Mesothelial cell of epicardium (in vitro differentiated cells): ENCODE results near the gene LUZP2. TPM values are rescaled to one million over a fixed set of nuclear protein-coding genes. Genes with fewer than 3 reads are reported as not detected.
"Not testable (repeated sequence)": the region's sequence is repeated elsewhere in the genome, so short reads cannot be mapped to it uniquely, and the experiment has no call there.

ENCODE experiments used
- DNase-seq, 2 experiments: peaks; one replicate each; pipeline ENCODE4 v3.0.0; 2021; ENCODE audit warnings: low spot score in 2 of 2; ENCODE audit not compliant: unreplicated experiment in 2 of 2
- H3K27ac Mint-ChIP-seq: 2 replicates; pipeline ENCODE4 v1.8.0; 2021; ENCODE audit warnings: mixed read lengths
- H3K27me3 Mint-ChIP-seq: 2 replicates; pipeline ENCODE4 v1.8.0; 2021; ENCODE audit warnings: low read depth, mixed read lengths
- H3K36me3 Mint-ChIP-seq: 2 replicates; pipeline ENCODE4 v1.8.0; 2021; ENCODE audit warnings: mixed read lengths
- H3K4me1 Mint-ChIP-seq: 2 replicates; pipeline ENCODE4 v1.8.0; 2021; ENCODE audit warnings: mixed read lengths
- H3K4me3 Mint-ChIP-seq: 2 replicates; pipeline ENCODE4 v1.8.0; 2021; ENCODE audit warnings: mild to moderate bottlenecking, moderate library complexity, mixed read lengths
- H3K9me3 Mint-ChIP-seq: 2 replicates; pipeline ENCODE4 v1.8.0; 2021; ENCODE audit warnings: mixed read lengths
- CTCF ChIP-seq: fragments of 200-600 bp; sonication (generic); IDR thresholded peaks from one replicate; pipeline ENCODE4 v1.5.0; 2021; ENCODE audit warnings: antibody characterized with exemption; ENCODE audit not compliant: unreplicated experiment
- total RNA-seq: library from RNA; stranded (reverse); gene quantifications from 3 replicates; pipeline ENCODE4 v1.2.1, GENCODE V29; 2021

LUZP2 gene
- total RNA-seq, 1 donor from 2014 or later, result 4.5 TPM

DNA sequence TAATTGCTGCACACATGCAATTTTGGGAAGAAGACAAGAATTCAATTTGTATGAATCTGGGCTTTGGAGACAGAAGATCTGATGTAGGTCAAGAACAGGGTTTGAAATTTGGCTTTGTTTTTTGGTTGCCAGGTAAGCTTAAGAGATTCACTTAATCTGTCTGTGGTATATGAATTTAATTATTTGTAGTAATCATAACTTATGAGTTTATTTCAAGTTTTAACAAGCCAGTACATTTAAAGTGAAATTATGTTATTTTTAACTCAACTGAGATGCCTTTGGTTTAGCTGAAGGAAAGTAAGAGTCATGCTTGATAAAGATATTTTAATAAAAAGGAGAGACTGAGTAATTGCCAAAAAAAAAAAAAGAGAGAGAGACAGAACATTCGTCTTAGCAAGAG is 384.1 kb downstream of the LUZP2 start:
- Mint-ChIP-seq H3K27me3 (no peaks in the 10 kb centered on the region), H3K9me3 (peaks cover 32% of the 10 kb centered on the region), H3K36me3 (no peaks in the 10 kb centered on the region), H3K4me1 (no peaks in the 10 kb centered on the region), H3K27ac (no peak overlapping the region), H3K4me3 (no peak overlapping the region)
- no peak for DNase-seq
- no peak for TF ChIP-seq CTCF

GRCh38 chr11:24885580-24886173 is 388.8 kb downstream of the LUZP2 start:
- no peak for TF ChIP-seq CTCF

DNA sequence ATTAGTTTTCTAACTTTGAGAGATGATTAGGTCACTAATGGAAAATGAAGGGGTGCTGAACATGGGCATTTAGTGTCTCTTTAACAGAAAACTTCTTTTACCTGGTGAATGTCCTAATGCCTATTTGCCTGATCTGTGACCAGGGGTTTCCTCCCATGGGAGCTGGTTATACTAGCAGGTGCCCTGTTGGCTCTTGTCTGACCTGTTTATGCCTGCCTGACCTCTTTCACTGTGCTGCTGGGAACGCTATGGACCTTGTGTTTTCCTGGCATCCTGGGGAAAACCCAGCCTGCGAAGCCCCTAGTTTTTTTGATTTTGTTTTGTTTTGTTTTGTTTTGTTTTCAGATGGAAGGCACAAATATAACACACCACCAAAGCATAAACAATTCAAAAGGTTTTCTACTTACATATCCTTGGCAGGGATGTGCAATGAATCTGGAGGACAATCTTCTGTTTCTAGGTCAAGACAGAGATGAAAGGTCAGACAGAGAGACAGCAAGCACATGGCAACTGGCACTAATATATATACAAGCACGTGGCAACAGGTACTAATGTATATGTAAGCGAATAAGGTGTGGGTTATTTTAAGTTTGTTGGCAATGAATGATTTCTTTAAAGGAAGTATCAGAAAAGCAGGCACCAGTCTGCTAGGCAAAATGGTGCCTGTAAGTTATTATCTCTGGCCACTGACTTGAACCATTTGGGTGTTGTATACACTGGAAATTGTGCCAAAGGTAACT is 390.2 kb downstream of the LUZP2 start:
- peaks cover 7% of the 10 kb centered on the region for H3K9me3 Mint-ChIP-seq
- H3K27me3 Mint-ChIP-seq, result no peaks in the 10 kb centered on the region
- no peak overlapping the region for H3K27ac Mint-ChIP-seq
- no peaks in the 10 kb centered on the region for H3K36me3 Mint-ChIP-seq
- H3K4me3 Mint-ChIP-seq, result no peak overlapping the region
- H3K4me1 Mint-ChIP-seq, result peaks cover 5% of the 10 kb centered on the region
- TF ChIP-seq CTCF, result no peak
- no peak for DNase-seq

More at GRCh38 chr11:24885580-24886173, 388.8 kb downstream of the LUZP2 start:
- no peak overlapping the region for H3K4me3 Mint-ChIP-seq
- H3K27ac Mint-ChIP-seq, result no peak overlapping the region
- peaks cover 7% of the 10 kb centered on the region for H3K9me3 Mint-ChIP-seq
- no peak for DNase-seq
- H3K27me3 Mint-ChIP-seq, result no peaks in the 10 kb centered on the region
- peaks cover 5% of the 10 kb centered on the region for H3K4me1 Mint-ChIP-seq
- H3K36me3 Mint-ChIP-seq, result no peaks in the 10 kb centered on the region

- H3K4me1 Mint-ChIP-seq, result peaks cover 5% of the 10 kb centered on the region
- peaks cover 1% of the 10 kb centered on the region for H3K9me3 Mint-ChIP-seq
- no peaks in the 10 kb centered on the region for H3K36me3 Mint-ChIP-seq
- no peak overlapping the region for H3K27ac Mint-ChIP-seq
- no peaks in the 10 kb centered on the region for H3K27me3 Mint-ChIP-seq
- H3K4me3 Mint-ChIP-seq, result no peak overlapping the region
- no peak for TF ChIP-seq CTCF
- no peak for DNase-seq
Measured at GRCh38 chr11:24890426-24890825, 393.6 kb downstream of the LUZP2 start.

DNA sequence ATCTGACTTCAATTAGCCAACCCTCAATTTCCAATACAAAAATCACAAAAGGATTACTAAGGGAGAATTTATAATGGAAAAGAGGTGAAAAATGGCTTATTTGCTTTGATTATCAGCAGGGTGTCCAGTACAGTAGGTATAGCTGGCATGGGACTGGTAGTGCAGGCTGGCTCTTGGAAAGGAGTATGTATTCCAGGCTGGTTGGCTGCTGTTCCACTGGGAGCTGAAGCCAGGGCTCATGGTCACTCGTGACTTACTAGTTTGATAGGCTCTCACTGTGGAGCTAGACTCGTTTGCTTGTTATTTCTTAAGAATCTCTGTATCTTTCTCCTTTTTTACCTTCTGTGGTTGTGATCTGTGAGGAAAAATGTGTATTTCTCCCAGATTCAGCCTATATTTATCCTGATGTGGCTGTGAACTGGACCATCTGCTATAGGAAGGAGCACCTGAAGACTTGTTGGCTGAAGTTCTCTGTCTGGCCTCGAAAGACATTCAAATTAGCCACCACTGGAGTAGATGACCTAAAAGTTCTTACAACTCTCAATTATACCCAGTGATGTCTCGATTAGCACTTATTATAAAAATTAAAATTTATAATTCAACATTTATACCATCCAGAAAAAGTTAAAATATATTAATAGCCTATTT is 395.1 kb downstream of the LUZP2 start:
- not testable (repeated sequence) for H3K4me1 Mint-ChIP-seq, DNase-seq, H3K4me3 Mint-ChIP-seq, H3K9me3 Mint-ChIP-seq, H3K27ac Mint-ChIP-seq, H3K36me3 Mint-ChIP-seq, H3K27me3 Mint-ChIP-seq
